Measurements from ENCODE around the gene CEMIP2. TPM values are rescaled to one million over a fixed set of nuclear protein-coding genes. Genes with fewer than 3 reads are reported as not detected.

The CEMIP2 gene
- total RNA-seq, 3 donors from 2014 or later (not counting 1 experiment from before 2014, with no cell fraction given): 204 to 326 (median 230) TPM

GRCh38 chr9:71680189-71680980, 87.9 kb downstream of the CEMIP2 start:
- Mint-ChIP-seq H3K27me3 (ENCODE audit: low read depth in 2 of 2) (no peaks in the 10 kb centered on the region), H3K9me3 (no peaks in the 10 kb centered on the region), H3K4me1 (peaks cover 61 to 66% of the 10 kb centered on the region in 2 donors), H3K27ac (peak overlapping the region in 1 of 2 donors; percentile 74), H3K36me3 (no peaks in the 10 kb centered on the region), H3K4me3 (no peak overlapping the region)
- no peak for DNase-seq
- no peak for ATAC-seq
- H3K27ac ChIP-seq (ENCODE audit: low read length): peak overlapping the region; percentile 1
- TF ChIP-seq, protein P1, sequence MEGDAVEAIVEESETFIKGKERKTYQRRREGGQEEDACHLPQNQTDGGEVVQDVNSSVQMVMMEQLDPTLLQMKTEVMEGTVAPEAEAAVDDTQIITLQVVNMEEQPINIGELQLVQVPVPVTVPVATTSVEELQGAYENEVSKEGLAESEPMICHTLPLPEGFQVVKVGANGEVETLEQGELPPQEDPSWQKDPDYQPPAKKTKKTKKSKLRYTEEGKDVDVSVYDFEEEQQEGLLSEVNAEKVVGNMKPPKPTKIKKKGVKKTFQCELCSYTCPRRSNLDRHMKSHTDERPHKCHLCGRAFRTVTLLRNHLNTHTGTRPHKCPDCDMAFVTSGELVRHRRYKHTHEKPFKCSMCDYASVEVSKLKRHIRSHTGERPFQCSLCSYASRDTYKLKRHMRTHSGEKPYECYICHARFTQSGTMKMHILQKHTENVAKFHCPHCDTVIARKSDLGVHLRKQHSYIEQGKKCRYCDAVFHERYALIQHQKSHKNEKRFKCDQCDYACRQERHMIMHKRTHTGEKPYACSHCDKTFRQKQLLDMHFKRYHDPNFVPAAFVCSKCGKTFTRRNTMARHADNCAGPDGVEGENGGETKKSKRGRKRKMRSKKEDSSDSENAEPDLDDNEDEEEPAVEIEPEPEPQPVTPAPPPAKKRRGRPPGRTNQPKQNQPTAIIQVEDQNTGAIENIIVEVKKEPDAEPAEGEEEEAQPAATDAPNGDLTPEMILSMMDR (IDR thresholded peaks at IDR 0.05): no peak
- no peaks in the 10 kb centered on the region for H3K36me3 ChIP-seq (ENCODE audit: control insufficient read depth, insufficient read depth, low read length)
- H3K27me3 ChIP-seq (ENCODE audit: control insufficient read depth, insufficient read depth, low read length): no peaks in the 10 kb centered on the region
- H3K4me1 ChIP-seq (ENCODE audit: control insufficient read depth, insufficient read depth, low read length): peaks cover 21% of the 10 kb centered on the region
- WGBS (ENCODE audit: insufficient coverage): 53% methylated on average over 3 of the region's 5 CpGs
- intact Hi-C loops (cut with micrococcal nuclease): no loop called here
- no peak overlapping the region for H3K4me3 ChIP-seq (ENCODE audit: low read length)
- H3K9me3 ChIP-seq (ENCODE audit: control insufficient read depth, insufficient read depth, low read length): no peaks in the 10 kb centered on the region

DNA sequence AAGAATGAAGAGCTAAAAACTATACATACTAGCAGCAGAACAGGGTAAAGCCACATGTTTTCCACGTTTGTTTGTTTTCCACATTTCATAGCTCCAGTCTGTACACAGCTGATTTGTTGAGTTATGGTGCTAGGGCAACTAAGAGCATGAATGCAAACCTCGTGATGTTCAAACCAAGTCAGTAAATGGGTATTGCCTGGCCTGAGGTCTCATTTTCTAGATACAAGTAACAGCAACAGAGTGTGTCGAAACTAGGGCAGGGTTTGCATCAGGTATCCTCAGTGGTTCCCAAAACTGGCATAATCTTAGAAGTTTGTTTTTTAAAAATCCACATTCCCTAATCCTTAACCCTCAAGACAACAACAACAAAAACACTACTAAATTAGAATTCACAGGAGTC, 89.3 kb downstream of the CEMIP2 start:
- no peak overlapping the region for H3K4me3 Mint-ChIP-seq
- Histone ChIP-seq H3K4me3 (ENCODE audit: low read length) (no peak overlapping the region), H3K4me1 (ENCODE audit: control insufficient read depth, insufficient read depth, low read length) (peaks cover 12% of the 10 kb centered on the region), H3K27ac (ENCODE audit: low read length) (no peak overlapping the region), H3K36me3 (ENCODE audit: control insufficient read depth, insufficient read depth, low read length) (no peaks in the 10 kb centered on the region), H3K27me3 (ENCODE audit: control insufficient read depth, insufficient read depth, low read length) (no peaks in the 10 kb centered on the region), H3K9me3 (ENCODE audit: control insufficient read depth, insufficient read depth, low read length) (no peaks in the 10 kb centered on the region)
- no peaks in the 10 kb centered on the region for H3K36me3 Mint-ChIP-seq
- DNase-seq (no peak), ATAC-seq (no peak)
- no peaks in the 10 kb centered on the region for H3K9me3 Mint-ChIP-seq
- TF ChIP-seq, protein P1 (IDR thresholded peaks at IDR 0.05): no peak
- peaks cover 54 to 57% of the 10 kb centered on the region in 2 donors for H3K4me1 Mint-ChIP-seq
- intact Hi-C loops (cut with micrococcal nuclease): loop anchor here (5.0 kb wide), 1 partner anchor 37 kb away; no protein-coding TSS in a partner anchor
- peak overlapping the region in 1 of 2 donors; percentile 41 for H3K27ac Mint-ChIP-seq
- WGBS (ENCODE audit: insufficient coverage): 62% methylated on average over 3 of the region's 3 CpGs
- no peaks in the 10 kb centered on the region for H3K27me3 Mint-ChIP-seq (ENCODE audit: low read depth in 2 of 2)

DNA sequence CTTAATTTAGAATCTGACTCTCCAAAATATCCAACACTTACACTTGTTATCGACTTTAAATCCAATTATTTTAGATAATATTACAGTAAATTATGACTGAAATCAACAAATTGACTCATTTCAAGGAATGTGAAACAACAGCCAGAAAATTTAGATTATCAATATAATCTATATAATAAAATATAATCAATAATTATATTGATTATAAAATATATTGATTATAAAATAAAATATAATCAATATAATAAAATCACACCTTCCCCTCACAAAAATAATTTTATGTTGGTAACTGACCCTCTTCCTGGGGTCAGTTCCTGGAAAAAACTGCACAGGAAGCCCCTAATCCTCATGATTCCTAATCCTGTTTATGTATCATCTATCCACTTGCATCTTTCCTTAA, 91.1 kb downstream of the CEMIP2 start:
- H3K27ac ChIP-seq (ENCODE audit: low read length): no peak overlapping the region
- H3K9me3 Mint-ChIP-seq: no peaks in the 10 kb centered on the region
- H3K36me3 ChIP-seq (ENCODE audit: control insufficient read depth, insufficient read depth, low read length): no peaks in the 10 kb centered on the region
- ATAC-seq (no peak), DNase-seq (no peak)
- H3K4me3 ChIP-seq (ENCODE audit: low read length): no peak overlapping the region
- no peak overlapping the region for H3K27ac Mint-ChIP-seq
- peaks cover 7% of the 10 kb centered on the region for H3K4me1 ChIP-seq (ENCODE audit: control insufficient read depth, insufficient read depth, low read length)
- no peaks in the 10 kb centered on the region for H3K27me3 Mint-ChIP-seq (ENCODE audit: low read depth in 2 of 2)
- no CpG with 5 or more reads among the region's 1 CpG for WGBS (ENCODE audit: insufficient coverage)
- H3K27me3 ChIP-seq (ENCODE audit: control insufficient read depth, insufficient read depth, low read length): no peaks in the 10 kb centered on the region
- TF ChIP-seq, protein P1 (IDR thresholded peaks at IDR 0.05): no peak
- H3K4me3 Mint-ChIP-seq: no peak overlapping the region
- no peaks in the 10 kb centered on the region for H3K36me3 Mint-ChIP-seq
- H3K9me3 ChIP-seq (ENCODE audit: control insufficient read depth, insufficient read depth, low read length): no peaks in the 10 kb centered on the region
- intact Hi-C loops (cut with micrococcal nuclease): loop anchor here (5.0 kb wide), 1 partner anchor 35 kb away; no protein-coding TSS in a partner anchor
- peaks cover 46 to 51% of the 10 kb centered on the region in 2 donors for H3K4me1 Mint-ChIP-seq

All from natural killer cell (primary cell).